Globus pallidus (tissue), 1 donor: ENCODE measurements around the gene GNG7.
A peak's percentile ranks its signal among the peaks of the same experiment; 100 is the strongest.
"Not testable (repeated sequence)": the region's sequence is repeated elsewhere in the genome, so short reads cannot be mapped to it uniquely, and the experiment has no call there.

Experiments
- DNase-seq: peaks from one replicate; pipeline ENCODE4 v3.0.0-alpha.2; 2015; ENCODE audit warnings: low spot score

The GNG7 gene

GRCh38 chr19:2641332-2641698 is 61.2 kb downstream of the GNG7 start:
- no peak for DNase-seq

GRCh38 chr19:2640563-2641331 is 61.7 kb downstream of the GNG7 start:
- DNase-seq: no peak

GRCh38 chr19:2639999-2640398 is 62.5 kb downstream of the GNG7 start:
- no peak for DNase-seq

GRCh38 chr19:2638417-2638940 is 64.0 kb downstream of the GNG7 start:
- DNase-seq: no peak

- DNase-seq: peak; percentile 72
Measured at GRCh38 chr19:2636897-2637683, 65.4 kb downstream of the GNG7 start.

- no peak for DNase-seq
Measured at GRCh38 chr19:2636141-2636896, 66.2 kb downstream of the GNG7 start.

- DNase-seq: no peak
Measured at GRCh38 chr19:2634960-2635359, 67.5 kb downstream of the GNG7 start.

- no peak for DNase-seq
Measured at GRCh38 chr19:2634228-2634951, 68.1 kb downstream of the GNG7 start.

GRCh38 chr19:2633693-2634075 is 68.8 kb downstream of the GNG7 start:
- no peak for DNase-seq

- no peak for DNase-seq
Measured at GRCh38 chr19:2631213-2631821, 71.2 kb downstream of the GNG7 start.

GRCh38 chr19:2630352-2631001 is 72.0 kb downstream of the GNG7 start:
- no peak for DNase-seq

GRCh38 chr19:2629491-2630351 is 72.8 kb downstream of the GNG7 start:
- DNase-seq: no peak

GRCh38 chr19:2628597-2628996 is 73.9 kb downstream of the GNG7 start:
- DNase-seq: no peak

- DNase-seq: no peak
Measured at GRCh38 chr19:2627855-2628254, 74.6 kb downstream of the GNG7 start.

- DNase-seq: peak; percentile 63
Measured at GRCh38 chr19:2627319-2627829, 75.1 kb downstream of the GNG7 start.

GRCh38 chr19:2625434-2625833 is 77.1 kb downstream of the GNG7 start:
- no peak for DNase-seq

GRCh38 chr19:2624537-2625091 is 77.9 kb downstream of the GNG7 start:
- DNase-seq: no peak

- DNase-seq: no peak
Measured at GRCh38 chr19:2623798-2624197, 78.7 kb downstream of the GNG7 start.

GRCh38 chr19:2622371-2622961 is 80.0 kb downstream of the GNG7 start:
- not testable (repeated sequence) for DNase-seq
